K562 (cell line): ENCODE results near the gene SLC2A8. TPM values are rescaled to one million over a fixed set of nuclear protein-coding genes. Genes with fewer than 3 reads are reported as not detected.

ENCODE experiments used
- BMI1 ChIP-seq: fragments of 150-350 bp; IDR thresholded peaks from 2 replicates; pipeline ENCODE4 v1.6.1; 2014; ENCODE audit warnings: low read length
- CC2D1A ChIP-seq: fragments of 450-650 bp; IDR thresholded peaks from 2 replicates; pipeline ENCODE4 v1.6.1; 2017; ENCODE audit warnings: mild to moderate bottlenecking
- EHMT2 ChIP-seq: fragments of 450-650 bp; IDR thresholded peaks from 2 replicates; pipeline ENCODE4 v1.6.1; 2018; ENCODE audit warnings: antibody characterized with exemption
- FIP1L1 ChIP-seq: fragments of 200-400 bp; formaldehyde crosslinking; IDR thresholded peaks from 2 replicates; pipeline ENCODE4 v1.6.1; 2018; ENCODE audit warnings: mild to moderate bottlenecking, low read depth, low read length; ENCODE audit not compliant: poor library complexity, severe bottlenecking
- FOXK2 ChIP-seq, 2 experiments: fragments of 450-650 bp; IDR thresholded peaks in 1 of 2; conservative IDR thresholded peaks in 1 of 2; 2 replicates each; pipeline ENCODE4 v1.6.1; 2016; ENCODE audit warnings: low read depth in 2 of 2, mild to moderate bottlenecking in 1 of 2
- ILK ChIP-seq: fragments of 450-650 bp; IDR thresholded peaks from 2 replicates; pipeline ENCODE4 v1.6.1; 2016; ENCODE audit warnings: missing genetic modification characterization, low read depth, mild to moderate bottlenecking, missing compliant biosample characterization, moderate library complexity, borderline replicate concordance
- MEF2A ChIP-seq: IDR thresholded peaks from 2 replicates; pipeline ENCODE4 v1.6.1; 2011; ENCODE audit warnings: low read depth, mild to moderate bottlenecking, low read length, moderate library complexity; ENCODE audit not compliant: control insufficient read depth
- MIER1 ChIP-seq: fragments of 450-650 bp; IDR thresholded peaks from 2 replicates; pipeline ENCODE4 v1.6.1; 2016; ENCODE audit warnings: antibody characterized with exemption, mild to moderate bottlenecking, low read depth
- NCOA1 ChIP-seq: fragments of 450-650 bp; IDR thresholded peaks from 2 replicates; pipeline ENCODE4 v1.6.1; 2016; ENCODE audit warnings: low read depth
- NFATC3 ChIP-seq: fragments of 450-650 bp; IDR thresholded peaks from 2 replicates; pipeline ENCODE4 v1.6.1; 2017; ENCODE audit warnings: mild to moderate bottlenecking
- SMARCE1 ChIP-seq: fragments of 450-650 bp; IDR thresholded peaks from 2 replicates; pipeline ENCODE4 v1.7.1; 2016; ENCODE audit warnings: mild to moderate bottlenecking
- SOX6 ChIP-seq: fragments of 450-650 bp; IDR thresholded peaks from 2 replicates; pipeline ENCODE4 v1.6.1; 2014; ENCODE audit warnings: mild to moderate bottlenecking
- TAF1 ChIP-seq: IDR thresholded peaks from 2 replicates; pipeline ENCODE4 v1.6.1; 2011; ENCODE audit warnings: mild to moderate bottlenecking, low read length, moderate library complexity; ENCODE audit not compliant: insufficient read depth, control insufficient read depth, severe bottlenecking; ENCODE audit errors: extremely low read depth
- TCF7 ChIP-seq: sonication (generic); IDR thresholded peaks from 2 replicates; pipeline ENCODE4 v1.6.1; 2016; ENCODE audit warnings: antibody characterized with exemption, borderline replicate concordance
- TCFL5 ChIP-seq: fragments of 250-450 bp; sonication (Bioruptor Pico); conservative IDR thresholded peaks from 2 replicates; pipeline ENCODE4 v1.6.1; 2021; ENCODE audit warnings: mild to moderate bottlenecking, moderate library complexity, matching md5 sums
- WHSC1 ChIP-seq: IDR thresholded peaks from one replicate; pipeline ENCODE4 v1.6.1; 2012; ENCODE audit warnings: low read length, control low read depth, inconsistent platforms
- ZKSCAN8 ChIP-seq: fragments of 200-800 bp; sonication (Bioruptor generic); IDR thresholded peaks from 2 replicates; pipeline ENCODE4 v1.6.1; 2016; ENCODE audit warnings: missing genetic modification characterization, missing compliant biosample characterization
- ZNF592 ChIP-seq: fragments of 450-650 bp; IDR thresholded peaks from 2 replicates; pipeline ENCODE4 v1.6.1; 2017; ENCODE audit warnings: antibody characterized with exemption, mild to moderate bottlenecking
- ZNF668 ChIP-seq: fragments of 250-450 bp; sonication (Bioruptor Pico); IDR thresholded peaks from 2 replicates; pipeline ENCODE4 v1.8.0; 2022; ENCODE audit warnings: mild to moderate bottlenecking, inconsistent platforms
- polyA plus RNA-seq, 8 experiments: library from polyadenylated mRNA; depleted of rRNA in 4 of 8; stranded (reverse) in 5 of 8; unstranded in 3 of 8; fragments of >200 nt; fragmentation: Nextera tagmentation in 2 of 8; fragmentation: Illumina TruSeq in 1 of 8; extraction: Ambion mirVana in 2 of 8; extraction: Trizol in 1 of 8; gene quantifications; 2 replicates each; pipeline versions ENCODE4 v1.2.1 to v1.2.3, GENCODE V29; 2011 to 2014; ENCODE audit warnings: inconsistent platforms in 1 of 8, missing spikeins in 1 of 8
- total RNA-seq, 7 experiments: library from RNA; depleted of rRNA in 6 of 7; stranded (reverse); fragments of >200 nt in 6 of 7; fragmentation: Illumina TruSeq in 2 of 7; extraction: Trizol in 2 of 7; gene quantifications; 2 replicates each; pipeline versions ENCODE4 v1.2.1 to v1.2.3, GENCODE V29; 2011 to 2021; ENCODE audit warnings: low replicate concordance in 1 of 7
- TF ChIP-seq, protein P1 (sequence below): fragments of 450-650 bp; IDR thresholded peaks from 2 replicates; pipeline ENCODE4 v1.6.1; 2016
- TF ChIP-seq, protein P2 (sequence below): fragments of 250-450 bp; sonication (Bioruptor Pico); IDR thresholded peaks from 2 replicates; pipeline ENCODE4 v1.4.0; 2020; ENCODE audit warnings: mild to moderate bottlenecking, moderate library complexity

Gene SLC2A8
- total and polyA plus RNA-seq, 9 of the 15 experiments (the other 6 are each of a cell fraction or from before 2014, with no cell fraction given): 0.13 to 12.9 (median 5.2) TPM

- TF ChIP-seq, protein P1, sequence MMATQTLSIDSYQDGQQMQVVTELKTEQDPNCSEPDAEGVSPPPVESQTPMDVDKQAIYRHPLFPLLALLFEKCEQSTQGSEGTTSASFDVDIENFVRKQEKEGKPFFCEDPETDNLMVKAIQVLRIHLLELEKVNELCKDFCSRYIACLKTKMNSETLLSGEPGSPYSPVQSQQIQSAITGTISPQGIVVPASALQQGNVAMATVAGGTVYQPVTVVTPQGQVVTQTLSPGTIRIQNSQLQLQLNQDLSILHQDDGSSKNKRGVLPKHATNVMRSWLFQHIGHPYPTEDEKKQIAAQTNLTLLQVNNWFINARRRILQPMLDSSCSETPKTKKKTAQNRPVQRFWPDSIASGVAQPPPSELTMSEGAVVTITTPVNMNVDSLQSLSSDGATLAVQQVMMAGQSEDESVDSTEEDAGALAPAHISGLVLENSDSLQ: peak; percentile 72
- TF ChIP-seq MEF2A (no peak), BMI1 (no peak), FOXK2 (conservative IDR thresholded peaks at IDR 0.05 in 1 of 2, IDR thresholded peaks at IDR 0.05 in 1 of 2; ENCODE audit: low read depth in 2 of 2) (no peak), WHSC1 (no peak), TCF7 (peak; percentile 97), NCOA1 (no peak), NFATC3 (no peak), SOX6 (peak; percentile 51; the same call in 1 of the 2 replicates), CC2D1A (no peak), ZKSCAN8 (CRISPR knock-in tag) (no peak), TAF1 (no peak), EHMT2 (no peak), TCFL5 (CRISPR knock-in tag) (no peak), ZNF592 (no peak), FIP1L1 (no peak), MIER1 (no peak), ZNF668 (no peak), ILK (tag) (no peak), SMARCE1 (peak; percentile 60; the same call in 1 of the 2 replicates)
- TF ChIP-seq, protein P2, sequence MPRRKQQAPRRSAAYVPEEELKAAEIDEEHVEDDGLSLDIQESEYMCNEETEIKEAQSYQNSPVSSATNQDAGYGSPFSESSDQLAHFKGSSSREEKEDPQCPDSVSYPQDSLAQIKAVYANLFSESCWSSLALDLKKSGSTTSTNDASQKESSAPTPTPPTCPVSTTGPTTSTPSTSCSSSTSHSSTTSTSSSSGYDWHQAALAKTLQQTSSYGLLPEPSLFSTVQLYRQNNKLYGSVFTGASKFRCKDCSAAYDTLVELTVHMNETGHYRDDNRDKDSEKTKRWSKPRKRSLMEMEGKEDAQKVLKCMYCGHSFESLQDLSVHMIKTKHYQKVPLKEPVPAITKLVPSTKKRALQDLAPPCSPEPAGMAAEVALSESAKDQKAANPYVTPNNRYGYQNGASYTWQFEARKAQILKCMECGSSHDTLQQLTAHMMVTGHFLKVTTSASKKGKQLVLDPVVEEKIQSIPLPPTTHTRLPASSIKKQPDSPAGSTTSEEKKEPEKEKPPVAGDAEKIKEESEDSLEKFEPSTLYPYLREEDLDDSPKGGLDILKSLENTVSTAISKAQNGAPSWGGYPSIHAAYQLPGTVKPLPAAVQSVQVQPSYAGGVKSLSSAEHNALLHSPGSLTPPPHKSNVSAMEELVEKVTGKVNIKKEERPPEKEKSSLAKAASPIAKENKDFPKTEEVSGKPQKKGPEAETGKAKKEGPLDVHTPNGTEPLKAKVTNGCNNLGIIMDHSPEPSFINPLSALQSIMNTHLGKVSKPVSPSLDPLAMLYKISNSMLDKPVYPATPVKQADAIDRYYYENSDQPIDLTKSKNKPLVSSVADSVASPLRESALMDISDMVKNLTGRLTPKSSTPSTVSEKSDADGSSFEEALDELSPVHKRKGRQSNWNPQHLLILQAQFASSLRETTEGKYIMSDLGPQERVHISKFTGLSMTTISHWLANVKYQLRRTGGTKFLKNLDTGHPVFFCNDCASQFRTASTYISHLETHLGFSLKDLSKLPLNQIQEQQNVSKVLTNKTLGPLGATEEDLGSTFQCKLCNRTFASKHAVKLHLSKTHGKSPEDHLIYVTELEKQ (CRISPR knock-in tag): no peak
- TF ChIP-seq, all 486 proteins: peak for 36
These were observed 8.7 kb upstream of the SLC2A8 start (continued) for GRCh38 chr9:127388037-127388855.
